SU-DHL-6 (cell line): ENCODE results near the gene C12orf50.

Experiments
- CTCF ChIP-seq: fragments of 200-600 bp; sonication (generic); IDR thresholded peaks from one replicate; pipeline ENCODE4 v1.5.1; 2017; ENCODE audit warnings: antibody characterized with exemption, mild to moderate bottlenecking, low read length, moderate library complexity; ENCODE audit not compliant: insufficient read depth, poor library complexity, severe bottlenecking
- EZH2phosphoT487 ChIP-seq: fragments of 200-600 bp; sonication (generic), shearing (Covaris generic); conservative IDR thresholded peaks from 2 replicates; pipeline ENCODE4 v1.6.1; 2018; ENCODE audit warnings: mild to moderate bottlenecking, antibody characterized with exemption, low read length, moderate library complexity, mixed read lengths

GRCh38 chr12:88063375-88063774, 34.2 kb upstream of the C12orf50 start:
- TF ChIP-seq EZH2phosphoT487 (no peak), CTCF (no peak)
